Spinal cord (tissue), 10 donors: Measurements from ENCODE around the gene AGXT. TPM values are rescaled to one million over a fixed set of nuclear protein-coding genes. Genes with fewer than 3 reads are reported as not detected.

Source experiments
- DNase-seq, 6 donors: peaks; one replicate each; pipeline versions ENCODE4 v3.0.0 to v3.0.0-alpha.2; 2013 to 2015; ENCODE audit warnings: low spot score in 6 of 6, low read depth in 4 of 6
- H3K27ac ChIP-seq: one replicate; pipeline ENCODE4 v1.5.1; 2013; ENCODE audit warnings: low read depth, low read length, control low read depth
- H3K27me3 ChIP-seq: one replicate; pipeline ENCODE4 v1.6.1; 2013; ENCODE audit warnings: low read length; ENCODE audit not compliant: control insufficient read depth, insufficient read depth
- H3K36me3 ChIP-seq: one replicate; pipeline ENCODE4 v1.6.1; 2013; ENCODE audit warnings: low read length; ENCODE audit not compliant: control insufficient read depth, insufficient read depth
- H3K4me1 ChIP-seq: one replicate; pipeline ENCODE4 v1.6.1; 2013; ENCODE audit warnings: low read length; ENCODE audit not compliant: control insufficient read depth, insufficient read depth
- H3K4me3 ChIP-seq: one replicate; pipeline ENCODE4 v1.5.1; 2013; ENCODE audit warnings: low read depth, low read length, control low read depth
- H3K9me3 ChIP-seq: one replicate; pipeline ENCODE4 v1.6.1; 2013; ENCODE audit warnings: low read length; ENCODE audit not compliant: control insufficient read depth, insufficient read depth
- WGBS: methylation state at CpG from one replicate; pipeline ENCODE4 v1.1.5; 2013; ENCODE audit warnings: missing lambda C conversion rate; ENCODE audit not compliant: insufficient coverage; 5-methylcytosine and 5-hydroxymethylcytosine counted together
- polyA plus RNA-seq, 2 donors: library from polyadenylated mRNA; unstranded; fragments of 120-200 nt; gene quantifications; one replicate each; pipeline ENCODE4 v1.2.1, GENCODE V29; 2013; ENCODE audit not compliant: insufficient read length in 2 of 2
- total RNA-seq, 2 donors: library from RNA; depleted of rRNA in 1 of 2; stranded (reverse); fragments of 120-200 nt in 1 of 2; fragments of >200 nt in 1 of 2; gene quantifications; one replicate each; pipeline versions ENCODE4 v1.2.3 to v1.2.4, GENCODE V29; 2013 to 2014
- donor health status: healthy.

The AGXT gene
- total and polyA plus RNA-seq, 4 donors = 0.17 TPM; not detected in 3

- no peak for DNase-seq
- peaks cover 5% of the 10 kb centered on the region for H3K4me1 ChIP-seq
- H3K9me3 ChIP-seq = no peaks in the 10 kb centered on the region
- H3K36me3 ChIP-seq = no peaks in the 10 kb centered on the region
- H3K4me3 ChIP-seq = no peak overlapping the region
- 84% methylated on average over 13 of the region's 14 CpGs for WGBS
- no peak overlapping the region for H3K27ac ChIP-seq
- H3K27me3 ChIP-seq = no peaks in the 10 kb centered on the region
These were observed 22.1 kb downstream of the AGXT start for GRCh38 chr2:240890691-240891090.

- WGBS = 85% methylated on average over 19 of the region's 20 CpGs
- no peak for DNase-seq
- H3K4me3 ChIP-seq = no peak overlapping the region
- H3K9me3 ChIP-seq = no peaks in the 10 kb centered on the region
- no peaks in the 10 kb centered on the region for H3K36me3 ChIP-seq
- no peaks in the 10 kb centered on the region for H3K27me3 ChIP-seq
- H3K27ac ChIP-seq = no peak overlapping the region
- peaks cover 5% of the 10 kb centered on the region for H3K4me1 ChIP-seq
These were observed 23.1 kb downstream of the AGXT start for GRCh38 chr2:240891492-240892340.

GRCh38 chr2:240892356-240892755 is 23.7 kb downstream of the AGXT start:
- no peak for DNase-seq
- Histone ChIP-seq H3K36me3 (no peaks in the 10 kb centered on the region), H3K4me3 (no peak overlapping the region), H3K9me3 (no peaks in the 10 kb centered on the region), H3K27ac (no peak overlapping the region), H3K27me3 (no peaks in the 10 kb centered on the region), H3K4me1 (peaks cover 5% of the 10 kb centered on the region)
- WGBS = 70% methylated on average over 9 of the region's 9 CpGs

DNA sequence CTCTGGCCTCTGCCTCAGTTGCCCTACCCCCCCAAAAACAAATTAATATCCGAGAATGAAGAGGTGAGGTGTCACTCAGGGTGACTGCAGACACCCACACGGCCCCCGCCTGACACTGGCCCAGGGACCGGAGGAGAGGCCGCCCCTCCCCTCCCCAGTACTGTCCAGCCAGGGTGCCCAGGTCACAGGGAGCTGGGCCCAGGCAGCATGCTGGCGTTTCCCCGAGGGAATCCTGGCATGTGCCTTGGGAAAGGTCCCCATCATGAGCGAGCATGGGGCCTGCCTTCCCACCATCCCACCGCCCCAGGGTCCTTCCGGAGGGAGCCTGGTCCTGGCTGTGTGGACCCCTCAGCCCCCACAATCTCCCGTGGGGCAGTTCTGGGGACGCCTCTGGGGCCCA is 24.3 kb downstream of the AGXT start:
- Histone ChIP-seq H3K27ac (no peak overlapping the region), H3K4me1 (peaks cover 8% of the 10 kb centered on the region), H3K9me3 (no peaks in the 10 kb centered on the region), H3K27me3 (no peaks in the 10 kb centered on the region), H3K4me3 (no peak overlapping the region), H3K36me3 (no peaks in the 10 kb centered on the region)
- no peak for DNase-seq
- 89% methylated on average over 12 of the region's 12 CpGs for WGBS

GRCh38 chr2:240893363-240893844 is 24.8 kb downstream of the AGXT start:
- no peaks in the 10 kb centered on the region for H3K36me3 ChIP-seq
- no peak overlapping the region for H3K27ac ChIP-seq
- H3K27me3 ChIP-seq = no peaks in the 10 kb centered on the region
- H3K4me1 ChIP-seq = peaks cover 12% of the 10 kb centered on the region
- 69% methylated on average over 17 of the region's 17 CpGs for WGBS
- H3K9me3 ChIP-seq = no peaks in the 10 kb centered on the region
- peak in 1 of 6 donors; percentile 39 for DNase-seq
- H3K4me3 ChIP-seq = no peak overlapping the region

GRCh38 chr2:240894006-240894405 is 25.4 kb downstream of the AGXT start:
- Histone ChIP-seq H3K4me3 (no peak overlapping the region), H3K27ac (no peak overlapping the region), H3K4me1 (peaks cover 17% of the 10 kb centered on the region), H3K9me3 (no peaks in the 10 kb centered on the region), H3K27me3 (no peaks in the 10 kb centered on the region), H3K36me3 (no peaks in the 10 kb centered on the region)
- DNase-seq = no peak
- WGBS = 80% methylated on average over 9 of the region's 9 CpGs

DNA sequence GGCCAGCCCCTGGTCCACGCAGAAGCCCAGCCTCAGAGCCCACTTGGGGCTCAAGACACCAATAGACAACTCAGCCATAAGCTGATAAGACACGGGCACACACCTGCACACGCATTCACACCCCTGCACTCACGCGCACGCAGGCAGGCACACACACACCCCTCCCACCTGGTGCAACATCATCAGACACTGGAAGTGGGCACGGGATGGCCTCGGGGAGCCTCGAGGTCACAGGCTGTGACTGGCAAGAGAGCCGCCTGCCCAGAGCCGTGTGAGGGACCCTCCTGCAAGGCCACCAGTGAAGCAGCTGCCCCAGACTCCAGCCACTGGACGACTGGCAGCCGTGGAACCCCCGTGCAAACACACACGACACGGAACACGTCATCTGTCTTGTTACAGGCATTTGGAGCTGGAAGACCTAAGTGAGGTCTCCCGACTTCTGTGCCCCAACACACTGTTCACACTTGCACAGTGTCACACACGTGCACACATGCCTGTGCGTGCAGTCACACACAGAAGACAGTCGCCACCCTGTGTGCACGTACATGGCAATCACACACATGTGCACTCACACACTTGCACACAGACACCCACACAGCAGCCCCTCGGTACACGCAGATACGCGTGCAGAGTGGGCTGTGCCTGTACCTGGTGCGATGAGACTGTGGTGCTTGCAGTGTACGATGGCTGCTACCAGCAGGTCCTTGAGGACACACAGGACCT is 26.4 kb downstream of the AGXT start:
- no peak for DNase-seq
- 92% methylated on average over 28 of the region's 28 CpGs for WGBS
- Histone ChIP-seq H3K27ac (no peak overlapping the region), H3K9me3 (no peaks in the 10 kb centered on the region), H3K27me3 (no peaks in the 10 kb centered on the region), H3K4me1 (peaks cover 22% of the 10 kb centered on the region), H3K36me3 (no peaks in the 10 kb centered on the region), H3K4me3 (no peak overlapping the region)

DNA sequence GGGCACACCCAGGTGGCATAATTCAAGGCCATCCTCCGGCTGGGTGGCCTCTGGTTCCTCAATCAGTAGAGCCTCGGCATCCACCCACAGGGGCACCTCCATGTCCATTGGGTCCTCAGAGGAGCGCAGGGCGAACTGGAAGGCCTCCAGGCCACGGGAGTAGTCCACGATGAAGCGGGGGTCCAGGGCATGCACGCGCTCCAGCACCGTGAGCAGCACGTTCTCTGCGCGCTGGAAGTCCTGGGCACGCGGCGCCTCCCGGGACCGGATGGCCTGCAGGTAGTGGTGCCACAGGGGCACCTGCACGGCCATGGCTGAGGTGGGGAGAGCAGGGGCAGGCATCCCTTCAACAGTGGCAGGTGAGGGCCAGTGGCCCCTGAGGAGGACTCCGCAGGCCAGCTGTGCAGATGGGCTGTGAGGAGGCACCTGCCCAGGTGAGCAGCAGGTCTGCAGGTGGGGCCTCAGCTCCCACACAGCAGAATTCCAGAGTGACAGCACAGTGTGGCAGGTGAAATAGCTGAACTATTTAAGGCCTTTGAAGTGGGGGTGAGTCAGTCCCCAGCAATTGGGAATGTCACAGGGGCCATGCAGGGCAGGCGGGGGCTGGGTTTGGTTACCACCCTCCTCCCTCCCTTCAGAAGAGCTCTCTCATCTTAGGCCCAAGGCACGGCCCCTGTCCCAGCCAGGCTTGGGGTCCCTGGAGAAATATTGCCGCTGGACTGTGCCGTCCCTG is 27.2 kb downstream of the AGXT start, which contains the start of gene MAB21L4:
MAB21L4 (minus strand) TSS at position 501 of the 733 bp plus-strand sequence; CDS start at position 342, 159 bp downstream.
- H3K9me3 ChIP-seq = no peaks in the 10 kb centered on the region

GRCh38 chr2:240896394-240896793 is 27.8 kb downstream of the AGXT start:
- H3K9me3 ChIP-seq = no peaks in the 10 kb centered on the region
- H3K4me1 ChIP-seq = peaks cover 22% of the 10 kb centered on the region
- DNase-seq = no peak
- WGBS = 58% methylated on average over 5 of the region's 7 CpGs
- H3K4me3 ChIP-seq = no peak overlapping the region
- H3K27ac ChIP-seq = no peak overlapping the region
- H3K36me3 ChIP-seq = no peaks in the 10 kb centered on the region
- H3K27me3 ChIP-seq = no peaks in the 10 kb centered on the region

More for the DNA sequence above, 27.2 kb downstream of the AGXT start, which contains the start of gene MAB21L4:
- no peaks in the 10 kb centered on the region for H3K36me3 ChIP-seq
- no peak for DNase-seq
- H3K4me3 ChIP-seq = no peak within 1 kb of the TSS
- no peak within 1 kb of the TSS for H3K27ac ChIP-seq
- WGBS = 93% methylated on average over 22 of the region's 24 CpGs
- H3K27me3 ChIP-seq = no peaks in the 10 kb centered on the region
- H3K4me1 ChIP-seq = peaks cover 22% of the 10 kb centered on the region
